Measurements from ENCODE around the gene CAPZA2.
"Not testable (repeated sequence)": the region's sequence is repeated elsewhere in the genome, so short reads cannot be mapped to it uniquely, and the experiment has no call there.

CAPZA2 gene

GRCh38 chr7:116862234-116862950 lies at the start of gene CAPZA2:
Gene CAPZA2, plus strand, starts transcription at chr7:116862587. Its CDS starts 25 bp downstream, at chr7:116862612.
- DNase-seq (ENCODE audit: low read depth, low spot score) = peak; percentile 79

- DNase-seq (ENCODE audit: low read depth, low spot score) = no peak
These were observed 49.5 kb upstream of the CAPZA2 start for GRCh38 chr7:116812860-116813259.

GRCh38 chr7:116813371-116813770 lies 49.0 kb upstream of the CAPZA2 start:
- not testable (repeated sequence) for DNase-seq (ENCODE audit: low read depth, low spot score)

GRCh38 chr7:116815041-116815440 lies 47.3 kb upstream of the CAPZA2 start:
- DNase-seq (ENCODE audit: low read depth, low spot score) = no peak

- DNase-seq (ENCODE audit: low read depth, low spot score) = no peak
These were observed 42.2 kb upstream of the CAPZA2 start for GRCh38 chr7:116820149-116820548.

GRCh38 chr7:116821647-116822046 lies 40.7 kb upstream of the CAPZA2 start:
- DNase-seq (ENCODE audit: low read depth, low spot score) = not testable (repeated sequence)

GRCh38 chr7:116824449-116824848 lies 37.9 kb upstream of the CAPZA2 start:
- DNase-seq (ENCODE audit: low read depth, low spot score) = no peak

- no peak for DNase-seq (ENCODE audit: low read depth, low spot score)
These were observed 34.1 kb upstream of the CAPZA2 start for GRCh38 chr7:116828281-116828680.

GRCh38 chr7:116829041-116829440 lies 33.3 kb upstream of the CAPZA2 start:
- no peak for DNase-seq (ENCODE audit: low read depth, low spot score)

GRCh38 chr7:116829493-116829892 lies 32.9 kb upstream of the CAPZA2 start:
- DNase-seq (ENCODE audit: low read depth, low spot score) = no peak

GRCh38 chr7:116832692-116833091 lies 29.7 kb upstream of the CAPZA2 start:
- no peak for DNase-seq (ENCODE audit: low read depth, low spot score)

- peak; percentile 9 for DNase-seq (ENCODE audit: low read depth, low spot score)
These were observed 27.4 kb upstream of the CAPZA2 start for GRCh38 chr7:116834815-116835504.

- no peak for DNase-seq (ENCODE audit: low read depth, low spot score)
These were observed 26.3 kb upstream of the CAPZA2 start for GRCh38 chr7:116836048-116836447.

- DNase-seq (ENCODE audit: low read depth, low spot score) = no peak
These were observed 25.5 kb upstream of the CAPZA2 start for GRCh38 chr7:116836911-116837310.

- no peak for DNase-seq (ENCODE audit: low read depth, low spot score)
These were observed 24.8 kb upstream of the CAPZA2 start for GRCh38 chr7:116837586-116837985.

GRCh38 chr7:116840256-116840655 lies 22.1 kb upstream of the CAPZA2 start:
- no peak for DNase-seq (ENCODE audit: low read depth, low spot score)

GRCh38 chr7:116842371-116842770 lies 20.0 kb upstream of the CAPZA2 start:
- no peak for DNase-seq (ENCODE audit: low read depth, low spot score)

GRCh38 chr7:116843378-116843777 lies 19.0 kb upstream of the CAPZA2 start:
- DNase-seq (ENCODE audit: low read depth, low spot score) = no peak

- DNase-seq (ENCODE audit: low read depth, low spot score) = no peak
These were observed 11.2 kb upstream of the CAPZA2 start for GRCh38 chr7:116851175-116851574.

- DNase-seq (ENCODE audit: low read depth, low spot score) = no peak
These were observed 10.7 kb upstream of the CAPZA2 start for GRCh38 chr7:116851671-116852070.

GRCh38 chr7:116854132-116854531 lies 8.3 kb upstream of the CAPZA2 start:
- no peak for DNase-seq (ENCODE audit: low read depth, low spot score)

GRCh38 chr7:116857052-116857451 lies 5.3 kb upstream of the CAPZA2 start:
- no peak for DNase-seq (ENCODE audit: low read depth, low spot score)

GRCh38 chr7:116859323-116859722 lies 3.1 kb upstream of the CAPZA2 start:
- no peak for DNase-seq (ENCODE audit: low read depth, low spot score)

Measured in smooth muscle cell of the brain vasculature (primary cell).